T-helper 1 cell (primary cell): ENCODE data around the gene PDE2A.

ENCODE experiments used
- DNase-seq, 5 donors: peaks; one replicate each; pipeline ENCODE4 v3.0.0-alpha.2; 2012 to 2020

The PDE2A gene

GRCh38 chr11:72682238-72682857 is 8.1 kb upstream of the PDE2A start:
- no peak for DNase-seq

- DNase-seq = no peak
These were observed 7.3 kb upstream of the PDE2A start for GRCh38 chr11:72681226-72682153.

GRCh38 chr11:72680624-72681158 is 6.5 kb upstream of the PDE2A start:
- DNase-seq = no peak

GRCh38 chr11:72679869-72680268 is 5.6 kb upstream of the PDE2A start:
- DNase-seq = no peak

GRCh38 chr11:72678524-72678923 is 4.3 kb upstream of the PDE2A start:
- DNase-seq = no peak

GRCh38 chr11:72676861-72677341 is 2.7 kb upstream of the PDE2A start:
- peak; percentile 24 to 48 (median 39) for DNase-seq

- DNase-seq = no peak
These were observed 999 bp upstream of the PDE2A start for GRCh38 chr11:72675221-72675620.

GRCh38 chr11:72673284-72673942 is 809 bp downstream of the PDE2A start:
- no peak for DNase-seq

- DNase-seq = no peak
These were observed 1.5 kb downstream of the PDE2A start for GRCh38 chr11:72672597-72673238.

- DNase-seq = no peak
These were observed 2.8 kb downstream of the PDE2A start for GRCh38 chr11:72671152-72672099.

- DNase-seq = no peak
These were observed 4.2 kb downstream of the PDE2A start for GRCh38 chr11:72670041-72670440.

- DNase-seq = no peak
These were observed 4.7 kb downstream of the PDE2A start for GRCh38 chr11:72669527-72669926.

GRCh38 chr11:72668629-72669347 is 5.4 kb downstream of the PDE2A start:
- peak in 1 of 5 donors; percentile 61 for DNase-seq

GRCh38 chr11:72665911-72666472 is 8.2 kb downstream of the PDE2A start:
- no peak for DNase-seq

GRCh38 chr11:72662036-72662435 is 12.2 kb downstream of the PDE2A start:
- no peak for DNase-seq

- no peak for DNase-seq
These were observed 12.7 kb downstream of the PDE2A start for GRCh38 chr11:72661486-72661885.

GRCh38 chr11:72658989-72659640 is 15.1 kb downstream of the PDE2A start:
- no peak for DNase-seq

GRCh38 chr11:72657411-72658100 is 16.7 kb downstream of the PDE2A start:
- no peak for DNase-seq

- no peak for DNase-seq
These were observed 18.2 kb downstream of the PDE2A start for GRCh38 chr11:72655896-72656464.
